ENCODE measurements around the gene NEB.
"Not testable (repeated sequence)": the region's sequence is repeated elsewhere in the genome, so short reads cannot be mapped to it uniquely, and the experiment has no call there.

The NEB gene

DNA sequence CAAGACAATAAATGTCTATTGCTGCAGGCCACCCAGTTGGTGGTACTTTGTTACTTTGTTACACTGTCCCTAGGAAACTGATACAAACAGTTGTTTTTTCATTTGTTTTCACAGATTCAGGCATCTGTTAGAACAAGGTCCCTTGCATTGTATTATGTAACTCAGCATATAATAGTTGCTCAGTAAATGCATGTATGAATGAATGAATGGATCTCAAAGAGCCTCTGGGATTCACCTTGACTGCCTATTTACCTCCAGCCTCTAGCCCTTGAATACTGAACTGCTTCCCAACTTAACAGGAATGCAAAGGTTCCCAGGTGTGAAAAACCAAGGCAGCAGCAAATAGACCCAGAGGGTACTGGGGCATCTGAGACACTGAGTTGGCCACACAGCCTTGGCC lies 27.4 kb upstream of the NEB start:
- DNase-seq (ENCODE audit: low read depth in 2 of 3, low spot score in 2 of 3) = no peak

DNA sequence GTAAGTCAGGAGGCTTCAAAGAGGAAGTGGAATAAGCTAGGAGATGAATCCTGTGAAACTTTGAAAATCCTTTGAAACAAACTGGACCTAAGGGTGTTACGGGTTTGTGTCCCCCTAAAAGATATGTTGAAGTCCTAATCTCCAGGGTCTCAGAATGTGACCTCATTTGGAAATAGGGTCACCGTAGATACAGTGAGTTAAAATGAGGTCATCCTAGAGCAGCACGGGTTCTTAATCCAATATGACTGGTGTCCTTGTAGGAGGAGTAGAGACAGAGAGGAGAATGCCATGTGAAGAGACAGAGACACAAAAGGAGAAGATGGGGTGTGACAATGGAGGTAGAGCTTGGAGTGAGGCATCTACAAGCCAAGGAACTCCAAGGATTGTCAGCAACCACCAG lies 26.9 kb upstream of the NEB start:
- DNase-seq (ENCODE audit: low read depth in 2 of 3, low spot score in 2 of 3) = no peak

DNA sequence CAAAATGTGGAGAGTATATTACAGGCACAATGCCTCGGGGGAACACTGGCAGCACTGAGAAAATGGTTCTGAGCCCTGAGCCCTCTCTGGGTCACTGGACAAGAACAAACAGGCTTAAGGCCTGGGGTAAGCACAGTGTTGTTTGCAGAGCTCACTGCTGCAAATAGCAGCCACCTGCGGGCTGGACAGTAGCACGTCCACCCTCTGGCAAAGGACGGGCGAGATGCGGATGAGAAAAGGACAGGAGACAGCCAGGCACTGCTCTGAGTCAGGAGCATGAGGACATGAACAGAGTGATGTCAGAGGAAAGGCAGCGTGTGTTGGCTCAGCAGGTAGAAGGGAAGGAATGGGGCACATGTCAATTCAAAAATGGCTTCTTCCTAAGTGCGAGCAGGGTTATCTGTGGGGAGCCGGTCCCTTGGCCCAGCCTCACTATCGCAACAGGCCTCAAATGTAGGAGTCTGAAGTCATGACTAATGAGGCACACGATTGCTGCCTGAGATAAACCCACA lies 25.9 kb upstream of the NEB start:
- no peak for DNase-seq (ENCODE audit: low read depth in 2 of 3, low spot score in 2 of 3)

DNA sequence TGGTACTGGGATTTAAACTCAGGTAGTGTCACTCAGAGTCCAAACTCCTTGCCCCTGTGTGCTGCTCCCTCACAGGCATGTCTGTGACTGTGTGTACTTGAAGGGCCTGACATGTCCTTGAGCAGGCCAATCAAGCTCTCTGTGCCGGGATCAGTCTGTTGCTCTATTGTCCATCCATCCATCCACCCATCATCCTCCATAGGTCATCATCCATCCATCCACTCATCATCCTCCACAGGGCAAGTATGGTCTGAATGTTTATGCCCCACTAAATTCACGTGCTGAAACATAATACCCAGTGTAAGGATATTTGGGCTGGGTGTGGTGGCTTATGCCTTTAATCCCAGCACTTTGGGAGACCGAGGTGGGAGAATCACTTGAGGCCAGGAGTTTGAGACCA lies 24.5 kb upstream of the NEB start:
- no peak for DNase-seq (ENCODE audit: low read depth in 2 of 3, low spot score in 2 of 3)

DNA sequence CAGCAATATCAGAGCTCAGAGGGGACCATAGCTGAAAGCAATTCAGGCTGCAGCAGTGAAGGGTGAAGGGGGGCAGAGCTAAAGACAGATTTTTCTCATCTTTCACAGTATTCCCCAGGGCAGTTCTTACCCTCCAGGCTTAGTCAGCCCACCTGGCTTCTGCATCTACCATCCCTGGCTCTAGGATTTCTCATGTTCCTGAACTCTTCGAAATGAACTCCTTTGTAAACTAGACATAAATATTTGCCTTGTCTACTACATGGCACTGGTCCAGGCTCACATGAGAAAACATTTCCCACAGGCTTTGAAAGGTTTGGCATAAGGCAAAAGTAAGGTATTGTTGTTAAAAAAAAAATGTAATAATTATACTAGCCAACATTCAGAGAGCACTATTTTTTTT lies 23.6 kb upstream of the NEB start:
- DNase-seq (ENCODE audit: low read depth in 2 of 3, low spot score in 2 of 3) = no peak

DNA sequence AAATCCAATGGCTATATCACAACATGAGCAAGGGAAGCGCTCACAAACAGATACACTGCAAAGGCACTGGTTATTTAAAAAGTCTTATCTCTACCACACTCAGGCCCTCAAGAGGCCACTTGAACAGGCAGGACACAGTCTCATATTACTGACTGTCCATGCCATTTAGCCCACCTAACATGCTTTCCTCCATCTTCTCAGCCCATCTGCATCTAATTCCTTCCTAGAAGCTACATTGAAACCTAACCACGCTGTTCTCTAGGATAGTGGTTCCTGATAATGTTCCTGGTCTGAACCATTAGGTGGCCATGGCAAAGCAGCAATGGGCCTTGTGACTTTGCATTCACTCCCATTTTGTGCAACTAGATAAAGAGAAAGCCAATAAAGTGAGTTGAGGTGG lies 22.5 kb upstream of the NEB start:
- DNase-seq (ENCODE audit: low read depth in 2 of 3, low spot score in 2 of 3) = no peak

DNA sequence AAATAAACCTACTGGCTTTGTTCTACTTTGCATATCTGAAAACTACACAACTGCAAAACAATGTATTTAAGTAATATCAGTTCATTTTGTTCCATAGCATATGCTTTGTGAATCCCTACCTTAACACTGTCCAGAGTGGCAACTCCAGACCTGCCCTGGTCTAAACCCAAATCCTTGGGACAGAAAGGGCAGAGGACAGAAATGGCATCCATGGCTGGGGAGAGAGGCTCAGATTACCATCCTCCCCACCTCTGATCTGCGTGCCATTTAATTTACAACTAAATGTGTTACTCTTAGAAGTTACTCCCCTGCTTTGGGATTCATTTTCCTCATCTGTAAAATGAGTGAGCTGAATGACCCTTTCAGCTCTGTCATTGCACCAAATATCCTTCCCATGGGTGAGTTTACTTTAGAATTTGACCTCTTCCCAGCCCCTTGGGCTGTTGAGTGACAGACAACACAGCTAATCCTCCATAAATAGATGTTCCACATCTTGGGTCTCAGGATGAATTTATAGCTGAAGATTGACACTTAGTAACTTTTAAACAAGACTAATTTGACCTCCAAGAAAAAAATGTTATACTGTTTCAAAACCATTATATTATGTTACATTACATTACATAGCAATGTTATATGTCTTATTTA lies 20.1 kb upstream of the NEB start:
- DNase-seq (ENCODE audit: low read depth in 2 of 3, low spot score in 2 of 3) = no peak

DNA sequence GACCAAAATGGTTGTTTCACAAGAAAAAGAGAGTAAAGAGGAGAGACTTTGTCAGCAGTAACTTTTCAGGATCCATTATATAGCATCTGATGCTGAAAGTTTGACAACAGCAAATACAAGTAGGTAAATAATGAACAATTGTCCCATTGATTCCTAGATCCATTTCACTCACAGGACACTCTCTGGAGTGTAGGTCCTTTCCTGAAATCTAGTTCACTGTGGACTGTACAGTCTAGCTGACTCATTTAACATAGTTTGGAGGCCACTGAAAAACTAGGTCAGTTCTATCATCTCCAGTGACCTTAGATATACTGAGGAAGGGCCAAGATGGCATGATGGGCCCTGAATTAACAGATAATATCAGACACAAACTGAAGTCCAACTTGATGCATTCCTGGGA lies 19.3 kb upstream of the NEB start:
- DNase-seq (ENCODE audit: low read depth in 2 of 3, low spot score in 2 of 3) = no peak

DNA sequence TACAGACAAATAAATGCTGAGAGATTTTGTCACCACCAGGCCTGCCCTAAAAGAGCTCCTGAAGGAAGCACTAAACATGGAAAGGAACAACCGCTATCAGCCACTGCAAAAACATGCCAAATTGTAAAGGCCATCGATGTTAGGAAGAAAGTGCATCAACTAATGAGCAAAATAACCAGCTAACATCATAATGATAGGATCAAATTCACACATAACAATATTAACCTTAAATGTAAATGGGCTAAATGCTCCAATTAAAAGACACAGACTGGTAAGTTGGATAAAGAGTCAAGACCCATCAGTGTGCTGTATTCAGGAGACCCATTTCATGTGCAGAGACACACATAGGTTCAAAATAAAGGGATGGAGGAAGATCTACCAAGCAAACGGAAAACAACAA lies 11.0 kb upstream of the NEB start:
- DNase-seq (ENCODE audit: low read depth in 2 of 3, low spot score in 2 of 3) = not testable (repeated sequence)

DNA sequence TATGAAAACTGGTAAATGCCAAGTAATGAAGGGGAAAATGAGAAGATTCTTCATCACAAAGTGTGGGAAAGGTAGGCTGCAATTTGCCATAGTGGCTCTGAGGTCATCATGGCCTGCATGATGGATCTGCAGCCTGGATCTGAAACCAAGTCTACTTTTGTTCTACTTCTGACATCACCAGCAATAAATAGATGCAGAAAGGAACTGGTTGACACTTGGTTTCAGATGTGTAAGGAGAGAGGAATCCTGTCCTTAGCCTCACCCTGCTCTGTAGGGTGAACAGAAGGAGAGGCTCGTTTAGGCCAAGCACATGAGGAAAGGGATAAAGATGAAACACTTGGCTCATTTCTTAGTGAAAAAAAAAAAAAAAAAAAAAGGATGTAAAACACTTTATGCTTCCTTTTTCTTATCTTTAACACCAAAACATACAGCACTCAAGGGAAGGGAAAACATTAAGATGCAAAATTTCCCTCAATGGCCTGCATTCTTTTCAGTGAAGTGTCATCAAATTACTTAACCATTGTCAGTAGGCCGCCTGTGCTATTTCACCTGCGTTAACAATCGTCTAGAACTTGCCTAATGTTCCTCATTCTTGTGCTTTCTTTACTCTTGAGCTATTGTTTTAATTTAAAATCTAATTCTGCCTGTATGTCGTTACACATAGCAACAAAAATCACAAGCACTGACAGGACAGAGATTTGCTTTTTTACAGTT lies 3.9 kb downstream of the NEB start:
- no peak for DNase-seq (ENCODE audit: low read depth in 2 of 3, low spot score in 2 of 3)

DNA sequence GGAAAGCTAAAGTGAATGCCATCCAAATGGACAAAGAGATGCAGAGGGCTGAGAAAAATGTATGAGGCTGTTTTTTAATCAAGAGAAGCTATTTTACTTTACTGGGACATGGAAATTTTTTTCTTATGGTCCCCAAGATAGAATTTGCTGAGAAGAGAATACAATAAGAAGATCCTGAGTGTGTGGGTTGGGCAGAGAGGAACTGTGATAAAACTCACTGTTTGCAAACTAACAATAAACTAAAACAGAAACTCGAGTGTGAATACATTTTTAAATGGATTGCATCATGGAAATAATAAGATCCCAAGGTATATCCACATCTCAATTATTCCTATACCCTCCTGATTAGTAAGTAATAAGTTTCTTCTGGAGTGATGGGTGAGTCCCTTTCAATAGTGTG lies 4.4 kb downstream of the NEB start:
- DNase-seq (ENCODE audit: low read depth in 2 of 3, low spot score in 2 of 3) = no peak

DNA sequence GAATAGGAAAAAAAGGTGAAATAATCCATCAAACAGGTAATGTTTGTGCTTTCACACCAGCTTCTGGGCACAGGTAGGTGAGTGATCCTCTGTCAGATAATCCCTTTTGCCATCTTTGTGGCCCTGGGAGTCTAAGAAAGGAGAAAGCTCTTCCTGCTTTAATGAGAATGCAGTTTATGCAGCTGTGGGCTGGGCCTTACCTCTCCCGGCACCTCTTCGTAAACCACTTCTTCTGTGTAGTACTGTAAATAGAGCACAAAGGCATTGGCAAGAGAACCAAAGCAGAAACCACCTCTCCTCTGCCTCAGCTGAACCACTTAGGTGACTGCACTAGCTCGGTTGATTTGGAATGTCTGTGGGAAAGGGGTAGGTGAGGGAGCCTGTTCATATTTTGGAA lies 4.9 kb downstream of the NEB start:
- DNase-seq (ENCODE audit: low read depth in 2 of 3, low spot score in 2 of 3) = no peak

DNA sequence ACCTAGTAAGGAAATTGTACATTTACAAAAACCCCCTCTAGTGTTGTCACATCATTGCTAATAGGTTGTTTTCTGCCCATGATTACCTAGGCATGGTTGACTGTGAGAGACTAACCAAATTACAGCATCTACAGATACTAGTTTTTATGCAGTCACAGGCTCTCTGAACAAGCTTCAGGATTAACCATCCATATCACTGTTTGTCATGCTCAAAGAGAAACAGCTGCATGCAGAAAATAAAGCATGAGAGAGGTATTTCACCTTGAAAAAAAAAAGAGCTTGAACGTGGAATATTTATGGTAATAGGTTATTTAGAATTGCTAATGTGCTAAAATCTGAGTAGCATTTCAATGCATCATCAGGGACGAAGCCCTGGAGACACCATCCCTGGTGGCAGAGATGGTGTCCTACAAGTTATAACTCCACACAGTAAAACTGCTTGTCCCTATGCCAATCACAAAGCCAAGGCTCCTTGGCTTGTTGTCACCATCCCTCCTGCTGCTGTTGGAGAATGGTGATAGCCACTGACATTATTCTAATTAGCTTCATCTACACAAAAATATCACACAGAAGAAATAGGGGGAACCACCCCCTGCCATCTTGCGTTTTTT lies 5.4 kb downstream of the NEB start:
- DNase-seq (ENCODE audit: low read depth in 2 of 3, low spot score in 2 of 3) = no peak

DNA sequence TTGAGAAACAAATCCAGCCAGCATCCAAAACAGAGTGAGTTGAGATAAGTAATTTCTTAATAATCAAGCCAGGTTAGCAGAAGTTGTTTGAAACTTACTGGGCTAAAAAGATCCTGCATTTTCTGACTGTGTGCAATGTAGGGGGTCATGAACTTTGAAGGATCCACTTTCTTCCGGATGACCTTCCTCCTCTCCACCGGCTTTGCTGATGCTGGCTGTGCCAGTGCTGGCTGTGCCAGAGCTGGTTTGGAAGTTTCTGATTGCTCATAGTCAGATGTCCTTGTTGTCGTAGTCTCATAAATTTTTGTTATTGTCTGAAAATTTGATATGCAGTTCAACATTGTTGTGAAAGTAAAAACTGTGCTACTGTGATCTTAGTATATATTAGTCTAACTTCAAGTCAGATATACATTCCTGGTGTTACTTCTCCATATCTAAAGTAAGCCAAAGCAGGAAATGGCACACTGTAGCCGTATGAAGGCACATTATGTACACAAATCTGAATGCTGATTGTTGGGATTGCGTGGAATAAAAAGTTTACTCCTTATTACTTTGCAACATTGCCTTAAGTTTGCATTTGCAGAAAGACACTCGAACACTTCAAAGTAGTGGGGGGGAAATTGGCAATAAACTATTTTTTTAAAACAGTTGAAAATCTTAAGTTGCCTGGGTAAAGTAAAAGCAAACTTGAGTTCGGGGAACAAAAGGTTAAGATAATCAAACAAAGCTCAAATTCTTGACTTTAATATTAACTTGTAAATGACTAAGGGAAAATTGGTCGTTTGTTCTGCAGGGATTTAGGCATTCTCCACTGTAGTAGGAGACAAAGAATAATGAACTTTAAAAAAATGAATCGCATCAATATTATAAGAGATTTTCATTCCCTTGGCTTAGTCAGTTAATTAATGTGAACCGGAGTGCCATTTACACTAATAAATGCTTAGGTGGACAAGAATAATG lies 6.4 kb downstream of the NEB start:
- DNase-seq (ENCODE audit: low read depth in 2 of 3, low spot score in 2 of 3) = no peak

DNA sequence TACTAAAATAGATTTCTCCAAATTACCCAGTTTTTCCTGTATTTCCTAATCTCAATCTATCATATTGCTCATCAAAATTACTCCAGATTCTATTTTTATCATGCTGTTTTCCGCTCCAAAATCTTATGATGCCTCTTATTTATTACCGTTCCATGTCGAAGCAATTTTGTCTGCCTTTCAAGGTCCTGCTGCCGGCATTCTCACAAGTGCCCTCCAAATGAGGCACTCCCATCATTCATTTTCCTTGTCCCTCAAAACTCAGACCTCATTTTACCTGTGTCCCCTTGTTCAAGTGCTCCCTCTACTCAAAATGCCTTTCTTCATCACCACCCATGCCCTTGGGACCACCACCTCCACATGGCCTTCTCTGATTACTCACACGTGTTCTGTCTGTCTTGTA lies 13.1 kb downstream of the NEB start:
- DNase-seq (ENCODE audit: low read depth in 2 of 3, low spot score in 2 of 3) = no peak

DNA sequence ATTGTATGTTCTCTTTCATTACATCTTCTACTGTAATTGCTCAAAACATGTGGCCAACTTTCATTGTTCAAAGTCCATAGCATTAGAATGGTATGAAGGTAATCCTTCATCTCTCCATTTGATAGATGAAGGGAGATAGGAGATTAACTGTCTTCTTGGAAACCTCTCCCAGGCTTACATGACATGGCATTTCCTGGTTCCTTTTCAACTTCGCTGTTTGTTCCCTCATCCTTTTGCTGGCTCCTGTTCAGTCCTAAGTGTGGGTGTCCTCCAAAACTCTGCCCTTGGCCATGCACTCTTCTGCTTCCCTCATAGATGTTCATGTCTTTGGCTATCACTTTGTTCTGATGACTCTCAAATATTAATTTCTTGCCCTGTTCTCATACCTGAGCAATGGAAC lies 13.8 kb downstream of the NEB start:
- no peak for DNase-seq (ENCODE audit: low read depth in 2 of 3, low spot score in 2 of 3)

DNA sequence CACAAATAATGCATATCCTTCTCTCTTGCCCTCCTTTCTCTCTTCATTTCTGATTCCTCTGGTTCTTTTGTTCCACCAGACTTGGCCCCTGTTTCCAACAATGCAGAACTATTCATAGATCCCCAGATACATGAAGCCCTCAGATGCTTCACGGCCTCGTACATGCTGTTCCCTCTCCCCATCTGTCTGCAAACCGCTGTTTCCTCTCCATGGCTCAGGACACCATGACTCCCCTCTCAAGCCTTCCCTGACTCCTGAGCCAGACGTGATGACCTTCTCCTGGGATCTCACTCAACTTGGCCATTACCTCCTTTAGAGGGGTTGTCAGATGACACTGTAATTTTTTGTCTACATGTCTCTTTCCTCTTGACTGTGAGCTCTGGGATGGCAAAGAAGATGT lies 15.5 kb downstream of the NEB start:
- no peak for DNase-seq (ENCODE audit: low read depth in 2 of 3, low spot score in 2 of 3)

DNA sequence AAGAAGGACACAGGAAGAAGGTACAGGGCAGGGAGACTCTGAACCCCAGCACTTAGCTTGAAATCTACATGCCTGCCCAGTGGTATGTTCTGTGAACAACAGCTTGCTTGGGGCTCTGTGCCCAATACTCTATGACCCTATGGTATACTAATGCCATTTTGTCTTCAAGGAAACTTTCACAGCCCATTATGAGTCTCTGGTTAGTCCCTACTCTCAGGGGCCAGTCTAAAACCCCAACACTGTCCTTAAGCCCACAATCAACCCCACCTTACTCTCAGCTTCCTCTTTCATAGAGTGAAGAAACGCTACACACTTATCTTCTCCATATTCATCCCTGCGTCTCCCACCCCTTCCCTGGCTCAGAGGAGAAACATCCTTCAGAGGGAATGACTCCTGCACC lies 16.0 kb downstream of the NEB start:
- DNase-seq (ENCODE audit: low read depth in 2 of 3, low spot score in 2 of 3) = no peak

DNA sequence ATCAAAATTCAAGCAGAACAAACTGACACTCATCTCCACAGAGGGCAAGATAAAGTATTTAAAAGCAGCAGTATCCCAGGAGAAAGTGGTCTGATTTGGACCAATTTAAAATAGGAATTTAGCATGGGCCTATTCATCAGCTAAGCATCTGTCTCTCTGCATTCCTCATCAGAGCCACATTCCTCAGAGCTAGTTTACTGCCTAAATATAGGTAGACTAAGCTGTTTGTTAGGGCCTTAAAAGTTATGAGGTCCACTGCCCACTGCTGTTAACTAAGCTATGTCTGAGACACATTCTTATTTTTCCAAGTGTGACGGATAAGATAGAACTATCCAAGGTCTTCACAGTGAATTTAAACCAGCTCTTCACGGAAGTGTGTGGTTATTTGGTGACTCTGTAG lies 17.6 kb downstream of the NEB start:
- DNase-seq (ENCODE audit: low read depth in 2 of 3, low spot score in 2 of 3) = no peak

DNA sequence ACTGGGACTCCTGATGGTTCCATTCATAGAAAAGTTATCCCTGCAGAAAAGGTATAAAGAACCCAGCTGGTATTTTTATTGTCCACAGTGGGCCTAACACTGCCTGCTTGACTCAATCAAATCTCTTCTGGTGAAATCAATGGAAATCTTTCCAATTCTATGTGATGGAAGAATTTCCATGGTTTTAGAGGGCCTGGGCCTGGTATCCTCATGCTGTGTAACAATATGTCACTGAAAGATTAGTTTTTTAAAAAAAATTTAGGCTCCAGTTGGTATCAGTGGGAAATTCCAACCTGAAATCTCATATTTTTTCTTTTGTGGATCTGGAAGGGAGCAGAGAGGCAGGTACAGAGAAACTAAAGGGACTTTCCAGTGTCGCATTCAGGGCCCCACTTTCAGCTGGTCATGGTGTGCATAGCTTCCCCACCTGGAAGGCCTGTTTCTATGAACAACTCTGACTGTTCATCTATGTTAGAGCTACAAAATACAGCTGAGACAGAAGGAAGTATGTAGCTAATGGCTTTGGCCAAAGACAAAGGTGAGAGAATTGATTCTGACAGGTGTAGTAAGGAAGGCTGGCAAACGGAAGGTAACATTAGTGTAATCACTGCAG lies 20.9 kb downstream of the NEB start:
- no peak for DNase-seq (ENCODE audit: low read depth in 2 of 3, low spot score in 2 of 3)

DNA sequence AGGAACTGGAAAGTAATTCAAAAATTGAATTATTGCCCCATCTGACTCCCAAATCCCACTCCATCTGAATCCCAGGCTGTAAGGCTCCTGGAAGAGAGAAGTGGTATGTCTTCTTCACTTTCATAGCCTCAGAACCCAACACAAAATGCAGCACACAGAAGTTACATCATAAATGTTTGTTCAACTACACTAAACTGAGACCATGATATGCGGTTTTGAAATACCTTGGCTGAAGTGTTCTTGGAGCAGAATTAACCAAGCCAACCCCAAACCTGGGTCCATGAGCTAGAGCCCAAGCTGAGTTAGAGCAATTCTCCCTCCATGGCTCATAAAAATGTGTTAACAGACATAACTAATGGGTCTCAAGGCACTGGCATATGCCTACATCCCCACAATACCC lies 23.3 kb downstream of the NEB start:
- no peak for DNase-seq (ENCODE audit: low read depth in 2 of 3, low spot score in 2 of 3)

Measured in activated CD8-positive, alpha-beta memory T cell treated with anti-CD3 and anti-CD28 coated beads for 48 hours (primary cell).